GM12892 (cell line): ENCODE results near the gene GBX1.

Source experiments
- POLR2A ChIP-seq: IDR thresholded peaks from 2 replicates; pipeline ENCODE4 v1.6.1; 2011; ENCODE audit warnings: low read depth, low read length, control low read depth
- POLR2AphosphoS5 ChIP-seq: IDR thresholded peaks from 2 replicates; pipeline ENCODE4 v1.6.1; 2011; ENCODE audit warnings: low read depth, low read length, control low read depth
- TAF1 ChIP-seq: IDR thresholded peaks from 2 replicates; pipeline ENCODE4 v1.6.1; 2011; ENCODE audit warnings: low read depth, mild to moderate bottlenecking, control low read depth, low read length, borderline replicate concordance

GRCh38 chr7:151207804-151208203 lies 40.3 kb upstream of the GBX1 start:
- TF ChIP-seq TAF1 (no peak), POLR2A (no peak), POLR2AphosphoS5 (no peak)
